Measurements from ENCODE around the gene AMPD1. TPM values are rescaled to one million over a fixed set of nuclear protein-coding genes. Genes with fewer than 3 reads are reported as not detected.
A peak's percentile ranks its signal among the peaks of the same experiment; 100 is the strongest.

Gene AMPD1
- total and polyA plus RNA-seq, 10 of the 15 experiments (the other 5 are each of a cell fraction or from before 2014, with no cell fraction given), result 0.12 to 0.30 (median 0.14) TPM; not detected in 7

DNA sequence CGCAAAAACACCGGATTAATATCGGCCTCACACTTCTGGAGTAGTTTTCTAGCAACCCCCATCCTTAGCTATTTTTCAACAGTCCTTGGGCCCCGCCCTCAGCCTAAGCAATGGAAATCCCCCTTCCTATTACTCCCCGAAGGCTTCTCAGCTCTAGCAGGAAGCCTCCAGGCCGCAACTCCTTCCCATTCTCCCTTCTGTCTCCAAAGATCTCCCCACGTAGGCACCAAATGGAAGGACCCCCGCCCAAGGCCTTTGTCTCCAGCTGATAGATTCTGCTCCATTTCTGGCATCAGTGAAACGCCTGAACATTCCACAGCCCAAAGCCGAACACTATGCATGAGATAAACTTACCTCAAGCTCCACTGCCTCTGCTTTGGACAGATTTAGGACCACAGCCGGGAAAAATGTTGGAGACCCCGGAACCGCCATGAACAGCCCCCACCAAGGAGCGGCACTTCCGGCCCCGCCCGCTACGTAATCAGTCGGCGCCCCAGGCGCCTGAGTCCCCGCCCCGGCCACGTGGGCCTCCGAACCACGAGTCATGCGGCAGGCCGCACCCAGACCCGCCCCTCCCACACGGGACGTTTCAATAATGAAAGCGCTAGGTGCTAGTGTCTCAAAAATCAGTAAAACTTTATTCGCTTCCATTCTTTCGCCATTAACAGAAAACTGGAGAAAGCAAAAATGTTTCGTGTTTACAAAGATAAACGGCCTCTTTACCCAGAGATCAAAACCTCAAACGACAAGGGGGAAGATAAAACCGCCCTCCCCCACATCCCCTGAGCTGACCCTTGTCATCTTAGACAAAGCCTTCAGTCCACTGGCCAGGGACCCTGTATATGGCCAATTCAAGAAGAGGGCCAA, 21.2 kb upstream of the AMPD1 start, which contains the start of gene NRAS (continued):
- no peak for TF ChIP-seq NR2C2 (IDR thresholded peaks at IDR 0.05; ENCODE audit: borderline replicate concordance, control insufficient read depth, insufficient read length, low read depth)
- TF ChIP-seq CBX5 (IDR thresholded peaks at IDR 0.05; ENCODE audit: low read depth), result no peak
- TF ChIP-seq ZBTB11 (CRISPR knock-in tag; IDR thresholded peaks at IDR 0.05), result no peak
- TF ChIP-seq HSF1 (IDR thresholded peaks at IDR 0.05; ENCODE audit: low read depth, low read length), result no peak
- peak; percentile 56; the same call in 1 of the 2 replicates for TF ChIP-seq DPF2 (IDR thresholded peaks at IDR 0.05)
- peak; percentile 84 for TF ChIP-seq E2F8 (IDR thresholded peaks at IDR 0.05; ENCODE audit: low read depth, partially characterized antibody)
- no peak; the same call in none of the 2 replicates for TF ChIP-seq FOXK2 (IDR thresholded peaks at IDR 0.05)
- no peak for TF ChIP-seq PBX3 (IDR thresholded peaks at IDR 0.05; ENCODE audit: insufficient replicate concordance, low read depth, low read length)
- peak; percentile 87 for TF ChIP-seq NBN (IDR thresholded peaks at IDR 0.05)
- no peak for TF ChIP-seq NFYA (IDR thresholded peaks at IDR 0.05; ENCODE audit: borderline replicate concordance, low read depth, low read length)
- 0 out of 2 replicates have a peak, but pooled peaks have one; percentile 16 for TF ChIP-seq TCF12 (IDR thresholded peaks at IDR 0.05; ENCODE audit: low read depth, low read length)
- TF ChIP-seq YY1 (IDR thresholded peaks at IDR 0.05; ENCODE audit: low read depth, low read length), result peak; percentile 86
- TF ChIP-seq NFXL1 (IDR thresholded peaks at IDR 0.05; ENCODE audit: borderline replicate concordance), result no peak
- TF ChIP-seq CBX3 (IDR thresholded peaks at IDR 0.05; ENCODE audit: borderline replicate concordance, low read depth), result no peak
- TF ChIP-seq SREBF2 (IDR thresholded peaks at IDR 0.05; ENCODE audit: low read length), result no peak
- TF ChIP-seq RCOR1 (conservative IDR thresholded peaks at IDR 0.05; ENCODE audit: low read depth, low read length), result no peak
- TF ChIP-seq POLR2AphosphoS5 (IDR thresholded peaks at IDR 0.05; ENCODE audit: low read length), result peak; percentile 86; the same call in 1 of the 2 replicates
- no peak; the same call in 1 of the 2 replicates for TF ChIP-seq CBFB (IDR thresholded peaks at IDR 0.05; ENCODE audit: low read depth)
- TF ChIP-seq PKNOX1 (IDR thresholded peaks at IDR 0.05), result no peak
- no peak for TF ChIP-seq MYB (IDR thresholded peaks at IDR 0.05; ENCODE audit: borderline replicate concordance, low read depth, low read length)

All from GM12878 (cell line).